Mucosa of stomach (tissue), 1 donor: ENCODE results near the gene RAB3A.

Experiments
- H3K27me3 ChIP-seq: one replicate; pipeline ENCODE4 v1.7.0; 2013; ENCODE audit warnings: mild to moderate bottlenecking, low read length; ENCODE audit not compliant: control insufficient read depth, insufficient read depth
- H3K36me3 ChIP-seq: one replicate; pipeline ENCODE4 v1.7.0; 2013; ENCODE audit warnings: low read length; ENCODE audit not compliant: control insufficient read depth, insufficient read depth
- H3K4me1 ChIP-seq: one replicate; pipeline ENCODE4 v1.7.0; 2013; ENCODE audit warnings: mild to moderate bottlenecking, low read length; ENCODE audit not compliant: control insufficient read depth, insufficient read depth
- H3K4me3 ChIP-seq: one replicate; pipeline ENCODE4 v1.7.0; 2013; ENCODE audit warnings: low read length
- H3K9ac ChIP-seq: one replicate; pipeline ENCODE4 v1.7.0; 2013; ENCODE audit warnings: mild to moderate bottlenecking, low read length, moderate library complexity
- H3K9me3 ChIP-seq: one replicate; pipeline ENCODE4 v1.7.0; 2013; ENCODE audit warnings: mild to moderate bottlenecking, low read length, moderate library complexity; ENCODE audit not compliant: control insufficient read depth
- donor health status: Pancreatic carcinoma.

Gene RAB3A

DNA sequence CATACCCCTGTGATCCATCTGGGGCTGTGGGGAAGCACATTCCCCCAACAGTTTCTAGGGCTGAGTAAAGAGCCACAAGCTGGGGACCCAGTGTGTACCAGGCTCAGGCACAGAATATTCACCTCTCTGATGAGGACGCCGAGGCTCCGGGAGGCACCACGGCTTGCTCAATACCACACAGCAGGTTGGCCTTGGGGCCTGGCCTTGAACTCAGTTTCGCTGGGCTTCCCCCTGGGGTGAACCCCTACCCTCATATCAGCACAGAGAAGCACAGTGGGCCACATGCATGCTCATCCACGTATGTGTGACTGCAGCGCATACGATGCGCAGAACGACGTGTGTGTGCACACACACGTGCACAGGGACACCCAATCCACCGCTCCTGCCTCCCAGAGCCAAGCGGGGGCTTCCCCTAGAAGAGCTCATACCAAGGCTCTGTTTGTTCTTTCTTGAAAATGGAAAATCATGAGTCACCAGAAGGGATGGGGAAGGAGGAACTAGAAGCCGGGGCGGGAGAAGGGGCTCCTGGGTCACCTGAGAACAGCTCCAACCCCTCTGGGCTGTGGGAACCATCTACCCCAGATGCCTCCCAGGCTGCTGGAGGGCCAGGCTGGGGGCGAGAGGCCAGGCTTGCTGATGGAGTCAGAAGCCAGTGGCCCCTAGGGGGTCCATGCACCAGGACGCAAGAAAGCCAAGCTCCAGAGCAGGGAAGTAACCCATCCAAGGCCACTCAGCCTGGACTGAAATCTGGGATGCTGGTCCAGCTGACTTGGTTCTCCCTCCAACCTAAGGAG, 27.3 kb upstream of the RAB3A start:
- Histone ChIP-seq H3K4me3 (no peak overlapping the region), H3K36me3 (no peaks in the 10 kb centered on the region), H3K27me3 (peaks cover 60% of the 10 kb centered on the region), H3K9me3 (no peaks in the 10 kb centered on the region), H3K4me1 (peaks cover 3% of the 10 kb centered on the region), H3K9ac (no peak overlapping the region)

DNA sequence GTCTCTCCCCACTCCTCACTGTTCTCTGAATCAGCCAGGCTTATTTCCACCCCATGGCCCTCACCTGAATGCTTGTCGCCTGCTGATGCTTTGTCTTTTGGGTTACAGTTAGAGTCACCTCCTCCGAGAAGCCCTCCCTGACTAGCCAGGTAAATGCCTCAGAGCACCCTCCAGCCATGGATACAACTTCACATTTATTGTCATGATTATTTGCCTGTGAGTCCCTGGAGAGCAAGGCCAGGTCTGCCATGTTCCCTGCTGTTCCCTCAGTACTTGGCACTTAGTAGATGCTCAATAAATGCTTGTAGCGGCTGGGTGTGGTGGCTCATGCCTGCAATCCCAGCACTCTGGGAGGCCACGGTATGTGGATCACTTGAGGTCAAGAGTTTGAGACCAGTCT, 26.1 kb upstream of the RAB3A start:
- Histone ChIP-seq H3K36me3 (no peaks in the 10 kb centered on the region), H3K9me3 (no peaks in the 10 kb centered on the region), H3K4me1 (peaks cover 12% of the 10 kb centered on the region), H3K27me3 (peaks cover 72% of the 10 kb centered on the region), H3K4me3 (no peak overlapping the region), H3K9ac (no peak overlapping the region)

DNA sequence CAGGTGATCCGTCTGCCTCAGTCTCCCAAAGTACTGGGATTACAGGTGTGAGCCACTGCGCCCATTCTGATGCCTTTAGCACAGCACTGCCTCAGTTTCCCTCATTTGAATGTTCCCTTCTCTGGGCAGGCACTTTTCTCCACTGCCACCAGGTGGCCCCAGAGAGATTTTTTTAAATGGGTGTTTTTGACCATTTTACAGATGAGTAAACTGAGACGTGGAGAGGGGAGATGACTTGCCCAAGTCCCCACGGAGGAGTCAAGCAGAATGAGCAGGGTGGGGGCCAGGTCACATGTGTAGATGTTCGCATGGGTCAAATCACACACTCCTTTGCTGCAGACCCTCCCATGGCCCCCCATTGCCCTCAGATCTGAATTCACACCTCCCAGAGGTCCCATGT, 25.6 kb upstream of the RAB3A start:
- no peaks in the 10 kb centered on the region for H3K9me3 ChIP-seq
- peaks cover 15% of the 10 kb centered on the region for H3K4me1 ChIP-seq
- H3K27me3 ChIP-seq, result peaks cover 73% of the 10 kb centered on the region
- H3K4me3 ChIP-seq, result no peak overlapping the region
- no peaks in the 10 kb centered on the region for H3K36me3 ChIP-seq
- H3K9ac ChIP-seq, result no peak overlapping the region

DNA sequence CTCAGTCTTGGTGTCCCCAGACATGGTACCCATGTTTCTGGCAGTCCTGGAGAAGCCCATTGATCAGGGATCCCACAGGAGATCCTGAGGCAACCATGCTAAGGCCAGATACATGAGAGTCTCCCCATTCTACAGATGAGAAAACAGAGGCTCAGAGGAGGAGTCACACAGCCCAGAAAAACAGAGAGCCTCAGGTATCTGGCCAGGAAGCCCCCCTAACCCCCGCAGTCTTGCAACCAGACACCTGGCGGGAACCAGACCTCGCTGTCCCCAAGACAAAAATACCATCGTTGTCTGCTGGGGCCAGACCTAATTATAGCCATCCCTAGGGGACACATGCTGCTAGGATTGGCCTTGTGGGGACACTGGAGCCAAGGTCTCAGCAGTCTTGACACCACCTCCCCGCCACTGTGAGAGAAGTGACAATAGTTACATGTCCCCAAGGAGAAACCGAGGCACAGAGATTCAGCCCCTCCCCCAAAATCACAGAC, 24.0 kb upstream of the RAB3A start:
- Histone ChIP-seq H3K36me3 (no peaks in the 10 kb centered on the region), H3K27me3 (peaks cover 57% of the 10 kb centered on the region), H3K9ac (no peak overlapping the region), H3K9me3 (no peaks in the 10 kb centered on the region), H3K4me1 (peaks cover 20% of the 10 kb centered on the region), H3K4me3 (no peak overlapping the region)

DNA sequence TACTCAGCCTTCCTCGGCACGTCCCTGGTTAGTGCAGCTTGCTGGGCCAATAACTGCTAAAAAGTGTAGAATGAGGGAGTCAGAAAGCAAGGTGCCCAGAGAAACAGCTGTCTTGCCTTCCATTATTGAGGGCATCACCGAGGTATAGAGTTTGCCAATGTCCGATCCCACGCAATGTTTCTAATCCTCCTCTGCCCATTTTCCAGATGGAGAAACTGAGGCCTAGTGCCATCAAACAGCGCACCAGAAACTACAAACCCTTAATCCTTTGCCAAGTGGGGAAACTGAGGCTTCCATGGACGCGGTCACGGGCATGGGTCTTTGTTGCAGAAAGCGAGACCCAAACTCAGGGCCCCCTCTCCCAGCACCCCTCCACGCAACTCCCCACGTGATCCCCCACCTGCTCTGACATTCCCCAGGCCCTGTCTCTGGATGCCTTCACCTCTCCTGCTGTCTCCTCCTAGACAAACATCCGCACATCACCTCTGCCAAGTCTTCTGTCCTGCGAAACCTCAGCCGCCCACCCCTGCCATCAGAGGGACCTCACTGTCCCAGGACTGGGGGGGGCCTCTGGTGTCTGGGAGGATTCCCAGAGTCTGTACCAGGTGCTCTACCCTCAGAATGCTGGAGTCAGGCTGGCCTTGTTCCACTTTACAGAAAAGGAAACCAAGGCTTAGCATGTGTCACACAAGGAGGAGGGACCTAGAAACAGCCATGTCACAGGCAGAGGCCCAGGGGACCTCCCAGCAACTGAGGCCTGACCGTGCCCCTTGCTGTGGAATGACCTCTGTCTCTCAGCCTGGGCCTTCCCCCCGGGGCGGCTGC, 23.3 kb upstream of the RAB3A start:
- H3K4me1 ChIP-seq, result peaks cover 20% of the 10 kb centered on the region
- H3K9me3 ChIP-seq, result no peaks in the 10 kb centered on the region
- H3K36me3 ChIP-seq, result no peaks in the 10 kb centered on the region
- H3K27me3 ChIP-seq, result peaks cover 51% of the 10 kb centered on the region
- no peak overlapping the region for H3K4me3 ChIP-seq
- no peak overlapping the region for H3K9ac ChIP-seq

DNA sequence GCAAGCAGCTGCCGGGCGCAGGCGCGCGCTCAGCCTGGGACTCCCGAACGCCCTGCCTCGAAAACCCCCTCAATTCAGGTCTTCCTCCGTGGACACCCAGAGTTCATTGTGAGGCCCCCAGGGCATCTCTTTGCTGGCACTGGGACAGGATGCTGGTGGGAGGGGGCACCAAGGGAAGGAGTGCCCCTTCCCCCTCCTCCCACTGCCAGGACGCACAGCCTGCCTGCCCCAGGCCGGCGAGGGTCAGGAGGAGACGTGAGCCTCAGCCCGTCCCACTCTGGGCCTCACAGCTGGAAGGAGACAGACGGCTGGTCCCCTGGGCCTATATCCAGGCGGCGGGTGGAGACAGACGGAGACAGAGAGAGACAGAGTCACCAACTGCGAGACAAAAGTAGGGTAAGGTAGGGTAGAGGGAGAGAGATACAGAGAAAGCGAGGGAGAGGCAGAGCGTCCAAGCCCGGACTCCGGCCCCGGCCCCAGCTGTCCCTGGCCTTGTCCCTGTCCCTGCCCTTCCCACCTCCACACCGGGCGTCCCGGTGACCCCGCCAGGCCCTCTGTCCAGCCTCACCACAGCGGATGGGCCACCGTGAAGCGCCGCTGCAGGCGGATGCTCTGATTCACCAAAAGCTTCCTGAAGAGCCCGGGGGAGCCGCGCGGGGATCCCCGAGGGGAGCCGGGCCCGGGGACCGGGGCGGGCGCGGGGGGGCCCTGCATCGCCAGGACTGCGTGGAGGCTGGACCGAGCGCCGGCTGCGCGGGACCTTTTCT, 22.0 kb upstream of the RAB3A start, which contains the start of gene PDE4C:
Gene PDE4C, minus strand, starts transcription at position 737 of the 767 bp plus-strand sequence. Its CDS starts 23 bp downstream, at position 714.
- H3K9me3 ChIP-seq, result no peaks in the 10 kb centered on the region
- H3K27me3 ChIP-seq, result peaks cover 46% of the 10 kb centered on the region
- H3K4me3 ChIP-seq, result no peak within 1 kb of the TSS
- no peak within 1 kb of the TSS for H3K9ac ChIP-seq
- no peaks in the 10 kb centered on the region for H3K36me3 ChIP-seq
- H3K4me1 ChIP-seq, result peaks cover 17% of the 10 kb centered on the region

DNA sequence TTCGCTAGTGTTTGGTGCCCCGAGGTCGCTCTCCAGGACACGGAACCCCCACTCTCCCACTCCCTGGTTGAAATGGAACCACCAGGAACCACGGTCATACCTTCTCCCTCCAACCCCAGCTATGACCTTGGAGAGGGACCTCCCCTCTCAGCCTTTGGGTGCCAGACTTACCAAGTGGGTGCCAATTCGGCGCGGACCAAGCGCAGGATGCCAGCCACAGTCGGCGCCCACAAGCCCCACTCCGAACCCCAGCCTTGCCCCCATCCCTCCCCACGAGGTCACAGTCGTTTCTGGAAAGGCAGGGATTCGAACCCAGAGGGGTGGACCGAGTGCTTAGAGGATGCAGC, 21.5 kb upstream of the RAB3A start:
- no peaks in the 10 kb centered on the region for H3K9me3 ChIP-seq
- peaks cover 17% of the 10 kb centered on the region for H3K4me1 ChIP-seq
- H3K27me3 ChIP-seq, result peaks cover 44% of the 10 kb centered on the region
- no peak overlapping the region for H3K9ac ChIP-seq
- no peaks in the 10 kb centered on the region for H3K36me3 ChIP-seq
- no peak overlapping the region for H3K4me3 ChIP-seq

DNA sequence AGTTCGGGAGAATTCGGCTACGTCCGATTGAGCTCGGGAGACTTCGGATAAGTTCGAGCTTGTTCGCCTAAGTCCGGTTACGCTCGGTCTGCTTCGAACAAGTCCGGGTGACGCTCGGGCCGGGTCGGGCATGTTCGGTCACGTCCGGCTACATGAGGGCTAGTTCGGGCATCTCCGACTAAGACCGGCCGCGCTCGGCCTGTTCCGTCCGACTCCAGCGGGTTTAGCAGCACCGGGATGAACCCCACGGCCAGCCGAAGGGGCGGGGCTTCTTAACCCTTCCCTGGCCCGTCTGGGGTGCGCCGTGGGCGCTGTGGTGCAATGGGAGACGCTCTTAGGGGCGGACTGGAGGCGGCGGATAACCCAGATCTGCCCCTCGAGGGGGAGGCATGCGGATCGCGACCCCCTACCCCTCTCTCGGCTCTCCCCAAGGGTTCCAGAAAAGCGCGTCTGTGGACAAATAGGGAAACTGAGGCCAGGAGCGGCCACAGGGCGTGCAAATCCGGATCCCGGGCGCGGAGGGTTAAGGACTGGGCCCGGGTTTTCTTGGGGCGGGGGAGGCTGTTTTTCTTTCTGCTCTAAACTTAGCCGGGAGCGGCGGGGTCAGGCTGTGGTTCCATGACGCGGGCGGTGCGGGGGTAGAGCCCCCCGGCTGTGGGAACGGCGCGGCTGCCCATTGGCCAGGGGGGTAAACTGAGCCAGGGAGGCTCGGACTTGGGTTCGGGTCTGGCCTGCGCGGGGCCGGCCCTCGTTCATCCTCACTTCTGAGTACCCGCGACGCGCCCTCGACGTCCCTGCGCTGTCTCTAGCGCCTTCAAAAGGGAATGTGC, 20.9 kb upstream of the RAB3A start:
- peaks cover 17% of the 10 kb centered on the region for H3K4me1 ChIP-seq
- peaks cover 45% of the 10 kb centered on the region for H3K27me3 ChIP-seq
- H3K9ac ChIP-seq, result peak overlapping the region; percentile 64
- H3K4me3 ChIP-seq, result peak overlapping the region; percentile 78
- no peaks in the 10 kb centered on the region for H3K9me3 ChIP-seq
- no peaks in the 10 kb centered on the region for H3K36me3 ChIP-seq

DNA sequence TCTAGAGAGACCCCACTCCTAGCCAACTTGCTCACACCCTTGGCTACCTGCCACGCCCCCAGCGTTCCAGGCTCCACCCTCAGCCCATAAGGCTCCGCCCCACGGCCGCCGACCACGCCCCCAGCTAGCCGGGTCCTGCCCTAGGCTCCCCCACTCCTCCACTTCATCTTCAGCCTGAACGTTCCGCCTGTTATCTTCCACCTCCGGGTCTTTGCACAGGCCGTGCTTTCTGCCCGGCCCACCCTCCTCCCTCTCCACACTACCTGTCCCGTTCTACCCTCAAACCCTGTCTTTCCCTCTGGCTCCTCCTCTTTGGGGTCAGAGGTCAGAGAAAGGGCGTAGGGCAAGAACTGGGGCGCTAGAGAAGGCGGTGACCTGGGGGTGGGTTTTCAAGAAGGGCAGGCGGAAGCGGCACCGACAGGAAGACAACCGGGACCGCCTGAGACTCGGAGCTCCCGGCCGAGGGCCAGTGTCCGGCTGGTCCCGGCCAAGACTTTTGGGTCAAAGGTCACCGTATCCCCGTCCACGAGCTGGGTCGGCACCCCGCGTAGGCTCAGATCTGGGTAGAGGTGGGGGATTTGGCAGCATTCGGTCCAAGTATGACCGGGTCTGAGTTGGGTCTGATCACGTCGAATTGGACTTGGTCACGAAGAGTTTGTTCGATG, 20.1 kb upstream of the RAB3A start:
- peak overlapping the region; percentile 64 for H3K9ac ChIP-seq
- peaks cover 45% of the 10 kb centered on the region for H3K27me3 ChIP-seq
- peaks cover 17% of the 10 kb centered on the region for H3K4me1 ChIP-seq
- no peaks in the 10 kb centered on the region for H3K36me3 ChIP-seq
- H3K9me3 ChIP-seq, result no peaks in the 10 kb centered on the region
- H3K4me3 ChIP-seq, result peak overlapping the region; percentile 78

DNA sequence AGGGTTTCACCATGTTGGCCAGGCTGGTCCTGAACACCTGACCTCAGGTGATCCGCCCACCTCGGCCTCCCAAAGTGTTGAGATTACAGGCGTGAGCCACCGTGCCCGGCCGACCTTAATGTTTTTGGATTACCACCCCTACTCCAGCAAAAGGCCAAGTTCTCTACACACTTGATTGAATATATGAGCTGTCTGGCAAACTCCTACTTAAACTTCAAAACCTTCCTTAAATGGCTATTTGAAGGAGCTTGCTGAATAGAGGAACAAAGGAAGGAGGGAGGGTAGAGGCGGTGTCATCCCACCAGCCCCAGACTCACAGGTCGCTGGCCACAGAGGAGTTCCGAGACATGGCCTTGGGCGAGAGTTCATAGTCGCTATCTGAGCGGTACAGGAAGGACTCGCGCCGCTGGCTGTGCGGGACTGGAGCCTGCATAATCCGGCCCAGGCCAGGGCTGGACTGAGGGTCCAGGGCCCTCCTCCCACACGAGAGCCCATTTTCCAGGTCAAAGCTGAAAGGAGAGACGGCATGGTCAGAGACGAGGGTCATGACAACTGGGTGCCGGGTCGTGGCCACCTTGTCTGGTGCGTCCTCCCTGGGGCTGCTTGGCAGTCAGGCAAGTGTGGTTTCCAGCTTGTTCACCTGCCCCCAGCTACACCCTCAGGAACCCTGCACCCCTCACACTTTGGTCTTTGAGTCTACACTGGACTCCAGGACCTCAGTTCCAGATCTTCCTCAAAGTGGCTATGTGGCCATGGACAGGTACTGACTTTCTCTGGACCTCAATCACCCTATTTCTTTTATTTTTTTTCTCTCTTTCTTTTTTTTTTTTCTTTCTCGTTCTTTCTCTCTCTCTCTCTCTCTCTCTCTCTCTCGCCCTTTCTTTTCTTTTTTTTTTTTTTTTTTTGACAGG, 18.2 kb upstream of the RAB3A start:
- no peaks in the 10 kb centered on the region for H3K9me3 ChIP-seq
- H3K4me3 ChIP-seq, result no peak overlapping the region
- H3K9ac ChIP-seq, result no peak overlapping the region

More for the DNA sequence above, 18.2 kb upstream of the RAB3A start:
- Histone ChIP-seq H3K27me3 (peaks cover 34% of the 10 kb centered on the region), H3K4me1 (peaks cover 17% of the 10 kb centered on the region), H3K36me3 (no peaks in the 10 kb centered on the region)
